Gastrocnemius medialis (tissue), 4 donors: ENCODE results near the gene SLC39A11.

Source experiments
- CTCF ChIP-seq, 5 experiments: fragments of 450-650 bp in 3 of 5; fragments of 200-600 bp in 2 of 5; sonication (generic) in 2 of 5; IDR thresholded peaks in 4 of 5; conservative IDR thresholded peaks in 1 of 5; 1 replicate in 4 of 5; 2 replicates in 1 of 5; pipeline ENCODE4 v1.5.1; 2016 to 2019; ENCODE audit warnings: antibody characterized with exemption in 5 of 5, mild to moderate bottlenecking in 3 of 5, moderate library complexity in 3 of 5
- POLR2A ChIP-seq, 2 donors: fragments of 450-650 bp; IDR thresholded peaks; one replicate each; pipeline ENCODE4 v1.6.1; 2017; ENCODE audit warnings: antibody characterized with exemption in 2 of 2, mild to moderate bottlenecking in 2 of 2, moderate library complexity in 2 of 2

DNA sequence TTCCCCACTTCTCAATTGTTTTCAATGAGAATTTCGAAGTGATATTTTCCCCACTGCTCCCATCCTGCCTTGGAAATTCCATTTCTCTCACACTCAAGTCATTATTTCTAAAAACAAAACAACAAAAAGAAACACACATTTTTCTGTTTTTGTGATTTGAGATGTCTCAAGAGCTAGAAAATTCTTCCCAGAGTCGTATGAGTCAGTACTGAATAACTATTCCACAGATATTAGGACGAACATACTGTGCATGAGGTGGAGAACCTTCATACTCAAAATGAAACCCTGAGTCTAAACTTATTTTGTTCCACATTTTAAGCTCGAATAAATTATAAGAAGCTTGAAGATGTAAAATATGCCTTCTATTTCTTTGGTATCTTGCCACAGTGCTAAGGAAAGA, 204.6 kb downstream of the SLC39A11 start:
- TF ChIP-seq CTCF (IDR thresholded peaks at IDR 0.05 in 4 of 5, conservative IDR thresholded peaks at IDR 0.05 in 1 of 5) (no peak), POLR2A (IDR thresholded peaks at IDR 0.05) (no peak)
